Activated CD4-positive, alpha-beta T cell treated with anti-CD3 and anti-CD28 coated beads, Interleukin-2, amount 50 U/mL, for 4 hours (primary cell): ENCODE data around the gene HNRNPU.
A peak's percentile ranks its signal among the peaks of the same experiment; 100 is the strongest.
"Not testable (repeated sequence)": the region's sequence is repeated elsewhere in the genome, so short reads cannot be mapped to it uniquely, and the experiment has no call there.

Source experiments
- DNase-seq, 2 experiments: peaks; one replicate each; pipeline ENCODE4 v3.0.0-alpha.2; 2020

Gene HNRNPU

GRCh38 chr1:244839656-244840055 lies 24.7 kb downstream of the HNRNPU start:
- DNase-seq = no peak

GRCh38 chr1:244837597-244838258 lies 26.6 kb downstream of the HNRNPU start:
- DNase-seq = no peak

GRCh38 chr1:244836584-244836983 lies 27.8 kb downstream of the HNRNPU start:
- DNase-seq = no peak

- no peak for DNase-seq
These were observed 28.2 kb downstream of the HNRNPU start for GRCh38 chr1:244836135-244836521.

- DNase-seq = peak; percentile 82 to 83
These were observed 28.8 kb downstream of the HNRNPU start, which contains the start of gene COX20 for GRCh38 chr1:244835276-244836134. Gene COX20 (plus strand): TSS chr1:244835658. CDS start chr1:244835715, 57 bp downstream.

GRCh38 chr1:244834543-244835275 lies 29.6 kb downstream of the HNRNPU start:
- peak; percentile 83 to 86 for DNase-seq

GRCh38 chr1:244833734-244834542 lies 30.4 kb downstream of the HNRNPU start:
- peak; percentile 26 to 33 for DNase-seq

GRCh38 chr1:244833260-244833659 lies 31.1 kb downstream of the HNRNPU start:
- DNase-seq = not testable (repeated sequence)

GRCh38 chr1:244830639-244831038 lies 33.7 kb downstream of the HNRNPU start:
- no peak for DNase-seq

GRCh38 chr1:244826712-244827111 lies 37.6 kb downstream of the HNRNPU start:
- no peak for DNase-seq

- DNase-seq = no peak
These were observed 41.5 kb downstream of the HNRNPU start for GRCh38 chr1:244822878-244823277.

GRCh38 chr1:244821134-244821533 lies 43.2 kb downstream of the HNRNPU start:
- DNase-seq = no peak

GRCh38 chr1:244820131-244820530 lies 44.2 kb downstream of the HNRNPU start:
- no peak for DNase-seq

- DNase-seq = no peak
These were observed 46.9 kb downstream of the HNRNPU start for GRCh38 chr1:244817415-244817894.

- no peak for DNase-seq
These were observed 48.7 kb downstream of the HNRNPU start for GRCh38 chr1:244815600-244816099.

GRCh38 chr1:244813327-244813726 lies 51.0 kb downstream of the HNRNPU start:
- no peak for DNase-seq

GRCh38 chr1:244810221-244810620 lies 54.1 kb downstream of the HNRNPU start:
- no peak for DNase-seq

- no peak for DNase-seq
These were observed 57.2 kb downstream of the HNRNPU start for GRCh38 chr1:244807138-244807537.

- no peak for DNase-seq
These were observed 59.5 kb downstream of the HNRNPU start for GRCh38 chr1:244804841-244805240.

GRCh38 chr1:244802556-244803239 lies 61.6 kb downstream of the HNRNPU start:
- DNase-seq = no peak

GRCh38 chr1:244802041-244802440 lies 62.3 kb downstream of the HNRNPU start:
- DNase-seq = no peak

- peak; percentile 42 to 48 for DNase-seq
These were observed 63.1 kb downstream of the HNRNPU start for GRCh38 chr1:244801246-244801645.
